Measurements from ENCODE around the gene NCAM1.

GRCh38 chr11:113035708-113036107 is 74.5 kb downstream of the NCAM1 start:
- TF ChIP-seq CTCF (IDR thresholded peaks at IDR 0.05 in 8 of 11, conservative IDR thresholded peaks at IDR 0.05 in 3 of 11) (no peak), POLR2A (IDR thresholded peaks at IDR 0.05) (no peak), POLR2AphosphoS5 (IDR thresholded peaks at IDR 0.05) (no peak)

All from spleen (tissue), 7 donors.